Adrenal gland (tissue), 12 donors: ENCODE data around the gene ADRA1B. TPM values are rescaled to one million over a fixed set of nuclear protein-coding genes. Genes with fewer than 3 reads are reported as not detected.

Source experiments
- DNase-seq, 7 donors: peaks; one replicate each; pipeline ENCODE4 v3.0.0-alpha.2; 2019 to 2020
- H3K27ac ChIP-seq, 5 donors: fragments of 200-600 bp; sonication (generic) in 4 of 5; 1 replicate in 3 of 5; 2 replicates in 2 of 5; pipeline versions ENCODE4 v1.5.1 to v1.8.0; 2016 to 2020; ENCODE audit warnings: mild to moderate bottlenecking in 1 of 5
- H3K27me3 ChIP-seq: fragments of 200-600 bp; 2 replicates; pipeline ENCODE4 v1.8.0; 2021
- H3K36me3 ChIP-seq, 2 donors: fragments of 200-600 bp; replicated peaks in 1 of 2; 1 replicate in 1 of 2; 2 replicates in 1 of 2; pipeline versions ENCODE4 v1.5.1 to v1.8.0; 2018 to 2022
- H3K4me1 ChIP-seq, 2 donors: fragments of 200-600 bp; replicated peaks in 1 of 2; 1 replicate in 1 of 2; 2 replicates in 1 of 2; pipeline versions ENCODE4 v1.5.1 to v1.8.0; 2018 to 2021
- H3K4me3 ChIP-seq, 4 donors: fragments of 200-600 bp; sonication (generic) in 3 of 4; one replicate each; pipeline ENCODE4 v1.5.1; 2016 to 2018
- H3K9me3 ChIP-seq, 3 donors: fragments of 200-600 bp; sonication (generic) in 1 of 3; replicated peaks in 1 of 3; 1 replicate in 2 of 3; 2 replicates in 1 of 3; pipeline versions ENCODE4 v1.5.1 to v1.8.0; 2016 to 2021
- CTCF ChIP-seq, 6 experiments: fragments of 450-650 bp in 4 of 6; fragments of 200-600 bp in 2 of 6; sonication (generic) in 1 of 6; IDR thresholded peaks; 1 replicate in 5 of 6; 2 replicates in 1 of 6; pipeline versions ENCODE4 v1.5.1 to v1.8.0; 2016 to 2021; ENCODE audit warnings: antibody characterized with exemption in 6 of 6, mild to moderate bottlenecking in 2 of 6, moderate library complexity in 1 of 6
- POLR2A ChIP-seq, 2 donors: fragments of 450-650 bp; IDR thresholded peaks; one replicate each; pipeline ENCODE4 v1.6.1; 2017; ENCODE audit warnings: antibody characterized with exemption in 2 of 2, mild to moderate bottlenecking in 2 of 2, moderate library complexity in 1 of 2
- WGBS, 4 donors: extraction: QIAGEN DNeasy Blood & Tissue Kit in 2 of 4; methylation state at CpG; one replicate each; pipeline versions ENCODE4 v1.1.5 to v1.1.7; 2013 to 2017; 5-methylcytosine and 5-hydroxymethylcytosine counted together
- intact Hi-C, 2 donors: fragments of 100-400 bp; cut with DNase I; formaldehyde crosslinking; loops; one replicate each; pipeline versions ENCODE4 v1.14.1 to v1.15.0; 2022 to 2023
- polyA plus RNA-seq, 3 donors: library from polyadenylated mRNA; stranded (reverse); fragments of 200-250 nt in 2 of 3; fragments of 350-450 nt in 1 of 3; fragmentation: Illumina TruSeq in 1 of 3; extraction: RNeasy Lipid Tissue Mini Kit (QIAGEN cat#74804) in 1 of 3; gene quantifications; one replicate each; pipeline ENCODE4 v1.2.3, GENCODE V29; 2013 to 2014
- total RNA-seq, 9 donors: library from RNA; depleted of rRNA in 4 of 9; stranded (reverse); fragments of >200 nt in 4 of 9; fragments of 120-200 nt in 1 of 9; fragmentation: NEBNext Ultra II Directional in 1 of 9; extraction: Animal tissue kit (Norgen Biotek cat#: 25700) in 1 of 9; gene quantifications; one replicate each; pipeline versions ENCODE4 v1.1.0 to v1.2.4, GENCODE V29; 2013 to 2023
- donor health status: healthy with polysubstance abuse.
- donor health status: Bipolar disorder and iron deficiency.
- donor health status: DM: yes; HTN: yes; CAD: no.
- donor health status: DM: no; HTN: no; CAD: no.
- donor health status: DM: no; HTN: no; CAD: no.
- donor health status: DM: yes; HTN: yes; CAD: no.

ADRA1B gene
- total and polyA plus RNA-seq, 12 donors = 0.67 to 12.1 (median 4.2) TPM; not detected in 1

DNA sequence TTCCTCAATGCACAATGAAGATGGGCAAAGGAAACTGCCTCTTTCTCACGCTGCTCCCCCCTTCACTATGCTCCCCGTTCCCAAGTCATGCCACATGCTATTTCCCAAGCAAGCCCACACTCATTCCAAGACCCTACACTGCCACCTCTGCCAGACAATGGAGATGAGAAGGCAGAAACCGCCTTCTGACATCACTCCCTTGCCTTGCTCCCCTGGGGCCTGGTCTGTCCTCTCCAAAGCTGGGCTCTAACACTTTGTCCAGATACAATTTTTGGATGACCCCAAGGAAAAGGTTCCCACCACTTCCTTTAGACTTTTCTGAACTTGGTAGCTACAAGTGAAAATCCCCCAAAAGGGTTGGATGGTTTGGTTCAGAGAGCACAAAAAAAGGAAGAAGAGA is 7.2 kb upstream of the ADRA1B start:
- peak overlapping the region in 1 of 5 donors; percentile 30 for H3K27ac ChIP-seq
- intact Hi-C loops = no loop called here
- H3K9me3 ChIP-seq = no peaks in the 10 kb centered on the region
- no peak for TF ChIP-seq CTCF (IDR thresholded peaks at IDR 0.05)
- no peak for TF ChIP-seq POLR2A (IDR thresholded peaks at IDR 0.05)
- WGBS, 4 donors = 81 to 90% (median 87%) methylated on average over 3 of the region's 3 CpGs
- H3K36me3 ChIP-seq = no peaks in the 10 kb centered on the region
- no peaks in the 10 kb centered on the region for H3K27me3 ChIP-seq
- no peak overlapping the region for H3K4me3 ChIP-seq
- no peak for DNase-seq
- peaks cover 9 to 17% of the 10 kb centered on the region in 2 donors for H3K4me1 ChIP-seq

- TF ChIP-seq CTCF (IDR thresholded peaks at IDR 0.05) (no peak), POLR2A (IDR thresholded peaks at IDR 0.05) (no peak)
- H3K27me3 ChIP-seq = no peaks in the 10 kb centered on the region
- WGBS, 4 donors = 77 to 85% (median 80%) methylated on average over 5 of the region's 5 CpGs
- DNase-seq = no peak
- H3K36me3 ChIP-seq = no peaks in the 10 kb centered on the region
- peak overlapping the region in 1 of 5 donors; percentile 26 for H3K27ac ChIP-seq
- intact Hi-C loops = loop anchor here in 1 of 2 donors (10.0 kb wide), 1 partner anchor 396 kb away; no protein-coding TSS in a partner anchor
- H3K4me3 ChIP-seq = no peak overlapping the region
- H3K4me1 ChIP-seq = peaks cover 9 to 17% of the 10 kb centered on the region in 2 donors
- no peaks in the 10 kb centered on the region for H3K9me3 ChIP-seq
Observed at GRCh38 chr5:159910207-159910842, 6.0 kb upstream of the ADRA1B start.

DNA sequence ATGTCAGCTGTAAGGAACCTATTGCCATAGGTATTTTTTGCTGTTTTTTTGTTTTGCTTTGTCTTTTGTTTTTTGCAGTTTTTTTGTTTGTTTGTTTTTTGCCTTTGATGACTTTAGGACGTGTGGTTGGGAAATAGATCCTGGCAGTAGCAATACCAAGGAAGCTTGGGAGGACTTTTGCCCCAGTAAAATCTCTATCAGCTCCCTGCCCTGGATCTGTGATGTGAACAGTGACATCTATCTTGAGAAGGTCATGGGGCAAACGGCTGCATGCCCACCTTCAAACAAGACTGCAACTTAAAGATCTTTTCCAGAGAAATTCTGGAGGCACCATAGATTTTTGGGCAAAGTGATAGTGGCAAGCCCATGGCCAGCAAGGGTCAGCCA is 5.4 kb upstream of the ADRA1B start:
- TF ChIP-seq POLR2A (IDR thresholded peaks at IDR 0.05) (no peak), CTCF (IDR thresholded peaks at IDR 0.05) (no peak)
- DNase-seq = no peak
- no peaks in the 10 kb centered on the region for H3K9me3 ChIP-seq
- H3K27me3 ChIP-seq = no peaks in the 10 kb centered on the region
- intact Hi-C loops = loop anchor here in 1 of 2 donors (10.0 kb wide), 1 partner anchor 396 kb away; no protein-coding TSS in a partner anchor
- peak overlapping the region in 1 of 5 donors; percentile 89 for H3K27ac ChIP-seq
- 41 to 69% (median 58%) methylated on average over 2 of the region's 2 CpGs for WGBS, 4 donors
- peaks cover 9 to 18% of the 10 kb centered on the region in 2 donors for H3K4me1 ChIP-seq
- no peak overlapping the region for H3K4me3 ChIP-seq
- no peaks in the 10 kb centered on the region for H3K36me3 ChIP-seq

DNA sequence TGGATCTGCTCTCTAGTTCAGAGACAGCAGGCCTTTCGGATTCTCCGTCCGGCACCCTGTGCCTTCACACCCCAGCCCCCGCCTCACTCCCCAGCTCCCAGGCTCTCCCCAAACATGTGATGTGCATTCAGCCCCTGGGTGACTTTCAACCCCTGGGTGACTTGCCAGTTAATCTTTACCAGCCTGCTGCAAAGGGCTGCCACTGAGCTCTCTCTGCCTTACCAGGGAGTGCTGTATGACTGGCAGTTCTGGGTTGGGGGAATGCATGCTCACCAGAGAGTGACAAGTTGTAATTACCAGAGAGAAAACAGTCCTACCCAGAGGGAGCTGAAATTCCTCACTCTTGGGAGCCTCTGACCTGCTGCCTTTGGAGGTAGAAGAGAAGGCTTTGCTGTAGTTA is 4.9 kb upstream of the ADRA1B start:
- H3K27ac ChIP-seq = peak overlapping the region in 2 of 5 donors; percentile 60 to 89
- peaks cover 9 to 22% of the 10 kb centered on the region in 2 donors for H3K4me1 ChIP-seq
- no peak overlapping the region for H3K4me3 ChIP-seq
- no peak for TF ChIP-seq POLR2A (IDR thresholded peaks at IDR 0.05)
- no peak for TF ChIP-seq CTCF (IDR thresholded peaks at IDR 0.05)
- H3K27me3 ChIP-seq = no peaks in the 10 kb centered on the region
- no peaks in the 10 kb centered on the region for H3K36me3 ChIP-seq
- H3K9me3 ChIP-seq = no peaks in the 10 kb centered on the region
- WGBS, 4 donors = 93 to 98% (median 95%) methylated on average over 4 of the region's 4 CpGs
- DNase-seq = no peak
- intact Hi-C loops = loop anchor here in 1 of 2 donors (10.0 kb wide), 1 partner anchor 397 kb away; no protein-coding TSS in a partner anchor
